Activated naive CD4-positive, alpha-beta T cell treated with Interleukin-2 at 50 U/mL for 16 hours (primary cell): ENCODE data around the gene EGR1.

Experiments used
- DNase-seq: peaks from one replicate; pipeline ENCODE4 v3.0.0-alpha.2; 2020

The EGR1 gene

GRCh38 chr5:138515556-138516245 is 50.4 kb downstream of the EGR1 start:
- no peak for DNase-seq

DNA sequence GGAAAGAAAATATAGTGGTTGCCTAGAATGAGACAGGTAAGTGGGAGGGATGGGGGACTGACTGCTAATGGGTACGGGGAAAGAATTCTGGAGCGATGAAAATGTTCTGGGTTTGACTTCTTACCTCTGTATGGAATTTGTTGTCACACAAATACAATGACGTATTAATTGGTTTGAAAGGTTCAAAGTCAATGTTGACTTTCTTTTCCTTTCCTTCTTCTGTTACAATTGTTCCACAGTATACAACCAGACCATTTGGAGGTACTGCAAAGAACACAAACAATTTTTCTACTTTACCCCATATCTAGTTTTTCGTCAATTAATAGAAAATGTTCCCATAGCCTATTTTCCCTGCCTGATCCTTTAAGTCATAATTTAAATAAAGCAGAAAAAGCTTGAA is 52.2 kb downstream of the EGR1 start:
- no peak for DNase-seq
